Kasumi-1 (cell line): ENCODE measurements around the gene EVPL.
"Not testable (repeated sequence)": the region's sequence is repeated elsewhere in the genome, so short reads cannot be mapped to it uniquely, and the experiment has no call there.

Experiments used
- DNase-seq, 2 experiments: peaks; one replicate each; lab custom pipeline; 2025; lab: John Stamatoyannopoulos, UW

Gene EVPL

DNA sequence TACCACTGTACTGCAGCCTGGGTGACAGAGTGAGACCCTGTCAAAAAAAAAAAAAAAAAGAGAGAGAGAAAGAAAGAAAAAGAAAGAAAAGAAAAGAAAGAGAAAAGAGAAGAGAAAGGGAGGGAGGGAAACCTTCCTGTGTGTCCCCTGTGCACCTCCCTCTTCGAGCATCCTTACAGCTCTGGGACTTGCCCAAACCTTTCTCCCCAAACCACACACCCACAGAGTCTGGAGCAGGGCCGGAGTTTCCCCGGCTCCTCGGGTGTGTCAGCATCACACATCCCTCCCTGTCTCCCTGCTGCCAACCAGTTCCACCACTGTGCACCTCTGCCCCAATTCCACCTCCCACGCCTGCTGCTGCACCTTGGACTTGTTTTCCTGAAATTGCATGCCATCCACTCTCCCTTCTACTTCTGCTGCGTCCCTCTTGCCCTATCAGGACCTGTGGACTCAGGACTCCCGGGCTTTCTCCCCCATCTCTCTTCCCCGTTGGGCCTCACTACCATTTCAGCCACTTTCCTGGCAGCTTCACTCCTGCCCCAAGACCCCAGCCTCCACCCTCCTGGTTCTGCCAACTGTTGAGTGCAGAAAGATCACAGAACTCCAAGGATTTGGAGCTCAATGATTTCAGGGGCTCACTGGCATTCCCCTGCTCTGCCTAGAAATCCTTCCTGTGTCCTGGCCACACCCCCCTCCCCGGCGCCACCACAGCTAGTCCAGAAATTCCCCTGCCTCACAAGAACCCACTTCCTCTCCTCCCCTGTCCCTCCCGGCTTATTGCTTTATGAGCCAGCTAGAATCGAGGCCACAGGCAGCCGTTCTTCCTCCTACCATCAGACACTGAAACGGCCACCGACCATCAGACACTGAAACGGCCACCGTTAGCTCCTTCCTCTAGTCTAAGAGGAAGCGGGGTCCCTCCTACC is 30.2 kb downstream of the EVPL start:
- DNase-seq = peak; percentile 98 to 99

DNA sequence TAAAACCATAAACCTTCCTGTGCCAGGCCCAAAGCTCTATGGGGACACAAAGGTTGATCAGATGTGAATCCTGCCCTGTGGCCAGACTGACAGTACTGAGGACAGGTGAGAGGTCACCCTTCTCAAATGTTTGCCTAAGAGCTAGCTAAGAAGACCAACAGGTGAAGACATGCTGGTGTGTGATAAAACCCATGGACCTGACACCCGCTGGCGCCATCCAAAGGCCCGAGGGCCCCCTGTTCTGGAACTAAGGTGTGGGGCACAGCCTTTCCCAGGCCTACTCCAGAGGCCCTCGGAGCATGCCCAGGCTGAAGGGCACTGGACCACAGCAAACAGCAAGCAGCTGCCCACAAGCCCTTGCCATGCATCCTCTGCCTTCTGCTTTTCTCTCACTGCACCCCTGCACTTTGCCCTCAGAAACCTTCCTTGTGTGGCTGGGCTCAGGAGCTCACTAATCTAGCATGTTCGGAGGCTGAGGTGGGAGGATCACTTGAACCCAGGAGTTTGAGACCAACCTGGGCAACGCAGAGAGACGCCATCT is 31.7 kb downstream of the EVPL start:
- no peak for DNase-seq

DNA sequence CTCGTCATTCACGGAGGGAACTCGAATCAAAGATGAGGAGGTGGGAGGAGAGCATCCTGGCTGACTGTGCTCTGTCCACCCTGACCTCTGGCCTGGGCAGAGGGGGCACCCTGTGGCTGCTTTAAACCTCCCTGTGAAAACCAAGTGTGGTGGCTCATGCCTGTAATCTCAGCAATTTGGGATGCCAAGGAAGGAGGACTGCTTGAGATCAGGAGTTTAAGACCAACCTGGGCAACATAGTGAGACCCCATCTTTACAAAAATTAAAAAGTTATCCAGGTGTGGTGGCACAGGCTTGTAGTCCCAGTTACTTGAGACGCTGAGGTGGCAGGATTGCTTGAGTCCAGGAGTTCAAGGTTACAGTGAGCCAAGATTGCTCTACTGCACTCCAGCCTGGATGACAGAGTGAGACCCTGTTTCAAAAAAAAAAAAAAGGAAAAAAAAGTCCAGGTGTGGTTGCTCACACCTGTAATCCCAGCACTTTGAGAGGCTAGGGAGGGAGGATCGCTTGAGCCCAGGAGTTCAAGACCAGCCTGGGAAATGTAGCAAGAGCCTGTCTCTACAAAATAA is 32.2 kb downstream of the EVPL start:
- DNase-seq = no peak

DNA sequence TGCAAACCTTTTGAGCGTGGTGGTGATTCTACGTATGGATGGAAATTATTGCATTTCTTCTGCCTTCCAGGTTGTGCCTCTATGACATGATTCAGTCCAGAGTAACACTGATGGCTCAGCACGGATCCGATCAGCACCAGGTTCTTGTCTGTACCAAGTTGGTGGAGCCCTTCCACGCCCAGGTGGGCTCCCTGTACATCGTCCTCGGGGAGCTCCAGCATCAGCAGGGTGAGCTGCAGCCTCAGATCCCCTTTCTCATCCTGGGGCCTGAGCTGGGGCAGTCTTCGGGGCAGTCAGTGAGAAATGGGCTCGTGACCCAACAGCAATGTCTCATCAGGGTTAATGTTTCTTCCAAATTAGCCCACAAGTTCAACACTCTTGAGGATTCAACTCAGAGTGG is 35.7 kb downstream of the EVPL start:
- DNase-seq = no peak

DNA sequence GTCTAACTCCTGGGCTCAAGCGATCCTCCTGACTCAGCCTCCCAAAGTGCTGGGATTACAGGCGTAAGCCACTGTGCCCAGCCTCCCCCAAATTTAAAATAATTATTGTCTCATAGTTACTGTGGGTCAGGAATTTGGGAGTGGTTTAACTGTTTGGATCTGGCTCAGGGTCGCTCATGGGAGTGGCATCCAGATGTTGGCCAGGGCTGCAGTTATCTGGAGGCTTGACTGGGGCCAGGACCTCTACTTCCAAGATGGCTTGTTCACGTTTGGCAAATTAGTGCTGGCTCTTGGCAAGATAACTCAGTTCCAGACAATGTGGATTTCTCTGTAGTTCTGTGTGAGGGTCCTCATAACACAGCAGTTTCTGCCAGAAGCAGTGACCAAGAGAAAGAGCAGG is 40.1 kb downstream of the EVPL start:
- DNase-seq = no peak

DNA sequence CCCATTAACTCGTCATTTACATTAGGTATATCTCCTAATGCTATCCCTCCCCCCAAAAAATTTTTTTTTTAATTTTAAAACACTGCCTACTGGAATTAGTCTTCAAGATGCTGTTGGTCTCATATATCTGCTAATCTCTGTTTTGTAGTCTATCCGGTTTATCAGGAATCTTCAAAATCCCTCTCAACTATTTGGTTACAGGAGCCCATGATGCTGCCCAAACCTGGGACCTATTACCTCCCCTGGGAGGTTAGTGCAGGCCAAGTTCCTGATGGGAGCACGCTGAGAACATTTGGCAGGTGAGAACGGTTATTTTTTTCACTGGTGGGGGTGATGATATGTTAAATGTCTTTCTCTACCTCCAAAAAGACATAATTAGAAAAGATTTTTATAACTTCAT is 41.1 kb downstream of the EVPL start:
- no peak for DNase-seq

DNA sequence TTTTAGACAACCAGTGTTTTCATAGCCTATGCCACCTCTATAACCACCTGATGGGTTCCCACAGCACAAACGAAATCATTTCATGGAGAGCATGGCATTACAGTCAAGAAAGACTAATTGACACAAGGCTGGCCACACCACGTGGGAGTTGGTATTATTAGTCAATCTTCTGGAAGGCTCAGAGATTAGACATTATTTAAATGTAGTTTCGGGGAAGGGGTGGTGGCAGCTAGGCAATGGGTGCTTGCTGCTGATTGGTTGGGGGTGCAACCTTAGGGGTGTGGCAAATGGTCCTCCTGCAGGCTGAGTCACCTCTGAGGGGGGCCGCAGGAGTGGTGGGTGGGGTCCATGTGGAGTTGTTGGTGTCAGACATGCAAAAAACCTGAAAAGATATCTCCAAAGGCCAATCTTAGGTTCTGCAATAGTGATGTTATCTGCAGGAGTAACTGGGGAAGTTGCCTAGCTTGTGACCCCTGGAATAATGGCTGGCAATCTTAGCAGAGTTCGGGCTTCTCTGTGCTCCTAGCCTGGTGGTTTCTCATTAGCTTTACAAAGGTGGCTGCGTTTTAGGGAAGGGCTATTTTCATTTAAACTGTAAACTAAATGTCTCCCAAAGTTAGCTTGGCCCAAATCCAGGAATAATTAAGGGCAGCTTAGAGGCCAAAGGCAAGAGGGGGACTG is 43.5 kb downstream of the EVPL start:
- DNase-seq = no peak

DNA sequence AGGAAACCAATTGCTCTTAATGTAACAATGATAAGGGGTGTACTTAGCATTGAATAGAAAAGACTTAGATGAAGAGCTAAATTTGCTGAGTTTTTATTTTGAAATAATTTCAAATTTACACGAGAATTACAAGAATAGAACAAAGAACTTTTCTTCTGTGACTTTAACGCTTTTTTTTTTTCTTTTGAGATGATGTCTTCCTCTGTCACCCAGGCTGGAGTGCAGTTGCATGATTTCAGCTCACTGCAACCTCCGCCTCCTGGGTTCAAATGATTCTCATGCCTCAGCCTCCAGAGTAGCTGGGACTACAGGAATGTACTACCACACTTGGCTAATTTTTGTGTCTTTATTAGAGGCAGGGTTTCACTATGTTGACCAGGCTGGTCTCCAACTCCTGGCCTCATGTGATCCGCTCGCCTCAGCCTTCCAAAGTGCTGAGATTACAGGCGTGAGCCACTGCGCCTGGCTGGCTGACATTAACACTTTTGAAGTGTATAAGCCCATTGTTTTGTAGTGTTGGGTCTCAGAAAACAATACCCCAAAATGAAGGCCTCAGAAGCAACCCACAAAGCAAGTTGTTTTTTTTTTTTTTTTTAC is 46.0 kb downstream of the EVPL start:
- no peak for DNase-seq

DNA sequence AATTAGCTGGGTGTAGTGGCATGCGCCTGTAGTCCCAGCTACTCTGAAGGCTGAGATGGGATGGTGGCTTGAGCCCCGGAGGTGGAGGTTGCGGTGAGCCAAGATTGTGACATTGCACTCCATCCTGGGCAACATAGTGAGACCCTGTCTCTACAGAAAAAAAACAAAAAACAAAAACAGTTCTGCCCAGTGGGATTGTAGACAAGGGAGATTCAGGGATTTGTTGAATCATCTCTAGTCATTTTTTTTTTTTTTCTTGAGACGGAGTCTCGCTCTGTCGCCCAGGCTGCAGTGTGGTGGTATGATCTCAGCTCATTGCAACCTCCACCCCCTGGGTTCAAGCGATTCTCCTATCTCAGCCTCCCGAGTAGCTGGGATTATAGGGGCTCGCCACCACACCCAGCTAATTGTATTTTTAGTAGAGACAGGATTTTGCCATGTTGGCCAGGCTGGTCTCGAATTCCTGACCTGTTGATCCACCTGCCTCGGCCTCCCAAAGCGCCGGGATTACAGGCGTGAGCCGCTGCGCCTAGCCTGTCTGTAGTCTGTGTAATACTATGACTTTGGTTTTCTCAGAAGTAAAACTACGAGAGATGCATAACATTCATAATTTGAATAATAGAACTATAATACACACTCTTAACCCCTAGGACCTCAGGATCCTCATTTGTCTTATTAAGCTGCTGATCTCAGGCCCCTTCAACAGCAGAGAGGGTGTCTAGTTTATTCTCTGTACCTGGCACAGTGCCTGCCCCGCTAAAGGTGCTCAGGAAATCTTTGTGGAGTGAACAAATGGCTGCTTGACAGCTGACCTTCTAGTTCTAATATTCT is 46.7 kb downstream of the EVPL start:
- DNase-seq = no peak

DNA sequence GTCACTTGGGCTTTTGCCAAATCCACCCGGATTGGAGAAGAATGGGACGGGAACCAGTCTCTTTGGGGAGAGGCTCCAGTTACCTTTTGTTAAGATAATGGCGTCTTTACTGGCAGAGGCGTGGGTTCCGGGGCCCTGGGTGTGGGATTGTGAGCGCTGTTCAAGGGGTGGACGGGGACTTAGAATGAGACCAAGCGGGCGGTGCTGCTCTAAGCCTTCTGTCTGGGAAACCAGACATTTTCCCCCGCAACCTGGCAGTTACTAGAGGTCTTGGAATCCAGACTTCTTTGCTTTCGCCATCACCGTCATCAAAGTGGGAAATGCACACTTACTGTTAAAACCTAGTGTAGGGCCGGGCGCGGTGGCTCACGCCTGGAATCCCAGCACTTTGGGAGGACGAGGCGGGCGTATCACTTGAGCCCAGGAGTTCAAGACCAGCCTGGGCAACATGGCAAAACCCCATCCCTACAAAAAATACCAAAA is 47.4 kb downstream of the EVPL start:
- DNase-seq = no peak

DNA sequence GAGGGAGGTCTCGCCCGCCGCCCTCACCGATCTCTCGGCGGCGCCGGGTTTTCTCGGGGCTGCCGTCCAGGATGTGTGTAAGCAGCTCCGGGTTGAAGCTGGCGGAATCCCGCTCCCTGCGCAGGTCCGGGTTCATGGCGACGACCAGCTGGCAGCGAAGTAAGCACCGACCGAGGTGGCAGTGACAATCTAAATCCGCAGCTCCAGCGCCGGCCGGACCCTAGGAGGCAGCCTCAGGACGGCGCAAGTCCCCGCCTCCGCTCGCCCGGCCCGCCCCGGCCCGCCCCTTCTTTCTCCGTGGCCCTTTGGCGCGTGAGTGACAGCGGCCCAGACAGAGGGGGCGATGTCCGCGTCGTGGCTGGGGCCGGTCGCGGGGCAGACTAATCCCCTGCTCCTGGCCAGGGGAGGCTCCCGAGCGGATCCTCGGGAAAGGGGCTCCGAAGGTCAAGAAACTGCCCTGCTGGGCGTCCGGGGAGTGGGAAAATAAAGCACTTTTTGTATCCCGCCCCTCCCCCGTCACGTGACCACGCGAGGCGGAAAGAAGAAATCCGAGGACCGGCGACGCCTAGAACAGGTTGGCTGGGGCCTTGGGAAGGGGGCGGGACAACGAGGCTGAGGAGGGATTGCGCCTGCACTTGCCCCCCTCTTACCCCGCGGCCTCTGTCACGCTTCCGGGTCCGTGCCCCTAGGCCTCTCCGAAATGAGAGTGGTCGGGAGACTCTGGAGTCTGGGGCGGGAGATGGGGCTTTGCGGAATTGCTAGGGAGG is 48.0 kb downstream of the EVPL start, which contains the start of the genes ACOX1 and TEN1:
Gene ACOX1, minus strand, starts transcription at position 229 of the 767 bp plus-strand sequence. Its CDS starts 93 bp downstream, at position 136.
Gene TEN1, plus strand, starts transcription at position 303 of the 767 bp plus-strand sequence. CDS start 6,953 bp downstream, outside the sequence.
- DNase-seq = peak; percentile 99

DNA sequence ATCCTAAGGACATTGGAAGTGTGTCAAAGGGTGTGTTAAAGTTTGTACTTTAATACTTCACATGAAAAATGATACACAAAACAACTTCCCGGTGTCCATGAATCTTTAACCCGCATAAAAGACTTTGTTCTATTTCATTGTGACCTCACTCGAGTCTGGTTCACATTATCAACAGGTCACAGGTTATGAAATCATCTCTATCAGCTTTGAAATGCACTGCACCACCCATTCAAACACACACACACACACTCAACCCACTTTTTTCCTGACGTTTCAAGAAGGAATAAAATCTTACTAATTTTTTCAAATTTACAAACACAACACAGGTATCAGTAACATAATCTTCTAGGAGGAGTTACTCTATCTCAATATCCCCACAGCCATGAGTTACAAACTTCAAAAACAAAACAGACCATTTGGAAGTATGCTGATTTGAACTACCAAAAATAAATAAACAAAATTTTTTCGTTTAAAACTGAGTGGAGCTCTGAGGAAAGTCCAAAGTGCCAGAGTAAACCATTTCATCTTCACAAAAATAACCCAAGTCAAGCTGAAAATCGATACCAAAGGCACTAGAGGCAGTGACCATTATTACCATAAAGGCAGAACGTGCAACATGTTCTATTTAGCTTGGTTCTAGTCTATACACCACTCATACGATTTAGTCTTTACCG is 50.8 kb downstream of the EVPL start:
- DNase-seq = no peak

DNA sequence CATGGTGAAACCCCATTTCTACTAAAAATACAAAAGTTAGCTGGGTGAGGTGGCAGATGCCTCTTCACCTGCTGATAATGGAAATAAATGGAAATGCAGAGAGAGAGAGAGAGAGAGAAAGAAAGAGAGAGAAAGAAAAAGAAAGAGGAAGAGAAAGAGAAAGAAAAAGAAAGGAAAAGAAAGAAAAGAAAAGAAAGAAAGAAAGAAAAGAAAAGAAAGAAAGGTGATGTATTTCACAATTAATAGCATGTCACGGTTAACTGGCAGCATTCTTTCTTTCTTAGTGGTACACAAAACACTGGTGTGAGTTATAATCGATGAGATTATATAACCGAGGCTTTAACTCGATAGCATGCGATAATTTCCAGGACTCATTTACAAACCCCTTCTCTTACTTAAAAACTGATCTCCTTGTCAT is 51.3 kb downstream of the EVPL start:
- DNase-seq = no peak

DNA sequence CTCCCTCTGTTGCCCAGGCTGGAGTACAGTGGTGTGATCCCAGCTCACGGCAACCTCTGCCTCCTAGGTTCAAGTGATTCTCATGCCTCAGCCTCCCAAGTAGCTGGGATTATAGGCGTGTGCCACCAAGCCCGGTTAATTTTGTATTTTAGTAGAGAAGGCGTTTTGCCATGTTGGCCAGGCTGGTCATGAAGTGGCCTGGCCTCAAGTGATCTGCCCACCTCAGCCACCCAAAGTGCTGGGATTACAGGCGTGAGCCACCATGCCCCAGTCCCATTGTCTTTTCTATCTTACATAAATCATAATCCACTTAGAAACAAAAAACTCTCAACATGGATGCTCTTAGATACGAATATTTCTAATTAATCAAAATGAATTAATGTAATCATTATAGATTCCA is 51.9 kb downstream of the EVPL start:
- not testable (repeated sequence) for DNase-seq

DNA sequence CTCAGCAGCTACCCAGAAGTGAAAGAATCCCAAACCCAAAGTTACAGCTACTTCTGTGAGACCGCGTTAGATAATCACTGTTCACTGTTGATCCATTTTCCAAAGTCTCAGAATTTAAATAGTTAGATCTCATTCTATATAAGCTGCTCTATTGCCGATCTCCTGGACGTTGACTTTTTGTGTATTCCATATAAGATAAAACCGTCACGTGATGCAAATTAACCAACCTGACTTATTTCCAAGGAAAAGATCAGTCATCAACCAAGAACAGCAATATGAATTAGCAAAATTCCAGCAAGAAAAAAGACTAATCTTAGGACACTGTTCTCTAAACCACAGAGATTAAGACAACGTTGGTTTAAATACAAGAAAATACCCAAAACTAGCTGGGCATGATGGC is 56.5 kb downstream of the EVPL start:
- no peak for DNase-seq

DNA sequence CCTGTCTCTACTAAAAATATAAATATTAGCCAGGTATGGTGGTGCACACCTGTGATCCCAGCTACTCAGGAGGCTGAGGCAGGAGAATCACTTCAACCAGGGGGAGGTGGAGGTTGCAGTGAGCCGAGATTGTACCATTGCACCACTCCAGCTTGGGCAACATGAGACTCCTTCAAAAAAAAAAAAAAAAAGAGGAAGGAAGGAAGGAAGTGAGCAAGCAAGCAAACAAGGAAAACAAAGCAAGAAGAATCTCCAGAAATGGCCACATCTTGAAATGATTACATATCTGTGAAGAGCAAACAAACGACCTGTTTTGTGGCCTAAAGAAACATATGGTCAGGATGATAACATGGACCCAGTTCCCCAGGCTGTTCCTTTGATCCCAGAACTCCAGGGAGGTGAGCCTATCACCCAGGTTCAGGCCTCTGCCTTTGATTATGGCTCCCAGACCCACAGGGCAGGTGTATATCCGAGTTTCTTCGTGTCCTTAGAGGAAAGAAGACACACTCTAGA is 57.0 kb downstream of the EVPL start:
- DNase-seq = peak in 1 of 2 experiments; percentile 39

DNA sequence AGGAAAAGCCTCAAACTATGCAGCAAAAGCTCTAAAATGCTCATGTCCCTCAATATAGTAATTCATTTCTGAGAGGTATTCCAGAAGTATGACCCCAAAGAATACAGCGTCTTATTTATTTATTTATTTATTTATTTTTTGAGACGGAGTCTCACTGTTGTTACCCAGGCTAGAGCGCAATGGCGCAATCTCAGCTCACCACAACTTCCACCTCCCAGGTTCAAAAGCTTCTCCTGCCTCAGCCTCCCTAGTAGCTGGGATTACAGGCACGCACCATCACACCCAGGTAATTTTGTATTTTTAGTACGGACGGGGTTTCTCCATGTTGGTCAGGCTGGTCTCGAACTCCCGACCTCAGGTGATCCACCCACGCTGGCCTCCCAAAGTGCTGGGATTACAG is 58.1 kb downstream of the EVPL start:
- not testable (repeated sequence) for DNase-seq

DNA sequence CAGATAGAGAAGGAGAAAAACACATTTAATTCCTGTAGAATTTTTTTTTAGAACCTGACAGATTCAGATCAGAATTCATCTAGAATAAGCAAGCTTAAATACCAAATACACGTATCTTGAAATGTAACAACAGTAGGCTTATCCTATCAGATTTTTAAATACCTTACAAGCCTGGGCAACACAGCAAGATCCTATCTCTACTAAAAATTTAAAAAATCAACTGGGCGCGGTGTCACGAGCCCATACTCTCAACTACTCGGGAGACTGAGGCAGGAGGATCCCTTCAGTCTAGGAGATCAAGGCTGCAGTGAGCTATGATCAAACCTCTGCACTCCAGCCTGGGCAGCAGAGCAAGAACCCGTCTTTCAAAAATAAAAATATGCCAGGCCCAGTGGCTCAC is 61.6 kb downstream of the EVPL start:
- no peak for DNase-seq

DNA sequence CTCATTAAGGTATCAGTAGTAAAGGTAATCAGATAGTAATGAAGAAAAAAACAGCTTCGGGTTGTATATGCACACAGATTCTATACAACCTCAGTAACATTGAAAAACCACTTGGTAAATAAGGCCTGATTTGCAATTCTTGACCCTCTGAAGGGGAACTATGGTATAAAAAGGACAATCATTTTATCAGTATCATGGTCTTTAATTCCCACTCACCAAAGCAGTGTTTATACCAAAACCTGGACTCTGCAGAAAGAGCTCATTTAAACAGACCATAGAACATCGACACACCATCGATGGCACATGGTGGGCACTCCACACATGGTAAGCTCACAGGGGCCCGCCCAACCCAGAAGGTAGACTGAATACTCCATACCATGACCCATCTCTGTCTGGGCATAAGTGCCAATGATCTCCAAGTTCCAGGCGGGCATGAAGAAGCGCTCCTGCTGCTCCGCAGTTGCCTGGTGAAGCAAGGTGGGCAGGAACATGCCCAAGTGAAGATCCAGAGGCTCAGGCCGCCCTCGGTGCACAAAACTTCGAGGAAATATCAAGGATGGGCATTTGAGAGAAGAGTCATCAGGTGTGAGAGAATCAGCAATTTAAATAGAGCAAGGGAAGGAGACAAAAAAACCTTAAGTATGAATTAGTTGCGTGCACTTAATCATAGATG is 67.1 kb downstream of the EVPL start:
- DNase-seq = no peak
